Thyroid gland (tissue), 4 donors: ENCODE measurements around the gene SLCO3A1. TPM values are rescaled to one million over a fixed set of nuclear protein-coding genes. Genes with fewer than 3 reads are reported as not detected.
"Not testable (repeated sequence)": the region's sequence is repeated elsewhere in the genome, so short reads cannot be mapped to it uniquely, and the experiment has no call there.

ENCODE experiments used
- DNase-seq, 2 donors: peaks; one replicate each; pipeline ENCODE4 v3.0.0-alpha.2; 2019
- H3K27ac ChIP-seq, 3 donors: fragments of 200-600 bp; sonication (generic); 1 replicate in 2 of 3; 2 replicates in 1 of 3; pipeline ENCODE4 v1.5.1; 2016 to 2019; ENCODE audit warnings: mild to moderate bottlenecking in 1 of 3, moderate library complexity in 1 of 3
- H3K27me3 ChIP-seq: fragments of 200-600 bp; sonication (generic); one replicate; pipeline ENCODE4 v1.5.1; 2019
- H3K36me3 ChIP-seq, 2 donors: fragments of 200-600 bp; sonication (generic); one replicate each; pipeline ENCODE4 v1.5.1; 2016 to 2019
- H3K4me1 ChIP-seq, 2 donors: fragments of 200-600 bp; sonication (generic); one replicate each; pipeline ENCODE4 v1.5.1; 2017 to 2019
- H3K4me3 ChIP-seq, 3 donors: fragments of 200-600 bp; sonication (generic); replicated peaks in 1 of 3; 1 replicate in 2 of 3; 2 replicates in 1 of 3; pipeline ENCODE4 v1.5.1; 2016; ENCODE audit warnings: mild to moderate bottlenecking in 1 of 3
- H3K9me3 ChIP-seq: fragments of 200-600 bp; sonication (generic); one replicate; pipeline ENCODE4 v1.5.1; 2017
- CTCF ChIP-seq, 6 experiments: fragments of 200-600 bp in 3 of 6; fragments of 450-650 bp in 3 of 6; sonication (generic) in 3 of 6; IDR thresholded peaks; one replicate each; pipeline ENCODE4 v1.5.1; 2016 to 2019; ENCODE audit warnings: antibody characterized with exemption in 6 of 6, mild to moderate bottlenecking in 2 of 6, inconsistent platforms in 1 of 6, moderate library complexity in 1 of 6
- POLR2A ChIP-seq, 2 donors: fragments of 450-650 bp; IDR thresholded peaks; one replicate each; pipeline ENCODE4 v1.6.1; 2017; ENCODE audit warnings: antibody characterized with exemption in 2 of 2, mild to moderate bottlenecking in 2 of 2, moderate library complexity in 1 of 2
- WGBS, 2 donors: methylation state at CpG; one replicate each; pipeline ENCODE4 v1.1.5; 2017; 5-methylcytosine and 5-hydroxymethylcytosine counted together
- intact Hi-C: fragments of 100-400 bp; cut with DNase I; formaldehyde crosslinking; loops from one replicate; pipeline ENCODE4 v1.15.1; 2023
- total RNA-seq, 4 donors: library from RNA; depleted of rRNA; stranded (reverse); fragments of >200 nt; gene quantifications; one replicate each; pipeline ENCODE4 v1.2.3, GENCODE V29; 2016

SLCO3A1 gene
- total RNA-seq, 4 donors from 2014 or later, result 23.3 to 31.4 (median 28.0) TPM

GRCh38 chr15:91954292-91954691 is 100.8 kb downstream of the SLCO3A1 start:
- WGBS, 2 donors, result 91 to 93% methylated on average over 7 of the region's 7 CpGs
- intact Hi-C loops, result no loop called here

GRCh38 chr15:91956026-91956723 is 102.7 kb downstream of the SLCO3A1 start:
- Histone ChIP-seq H3K36me3 (no peaks in the 10 kb centered on the region), H3K27me3 (no peaks in the 10 kb centered on the region), H3K9me3 (no peaks in the 10 kb centered on the region), H3K27ac (peak overlapping the region in 2 of 3 donors; percentile 29 to 44), H3K4me1 (peaks cover 6 to 32% of the 10 kb centered on the region in 2 donors), H3K4me3 (no peak overlapping the region)
- intact Hi-C loops, result no loop called here
- 67 to 72% methylated on average over 8 of the region's 8 CpGs for WGBS, 2 donors
- no peak for DNase-seq
- TF ChIP-seq CTCF (IDR thresholded peaks at IDR 0.05) (no peak), POLR2A (IDR thresholded peaks at IDR 0.05) (no peak)

More at GRCh38 chr15:91954292-91954691, 100.8 kb downstream of the SLCO3A1 start:
- peaks cover 6 to 36% of the 10 kb centered on the region in 2 donors for H3K4me1 ChIP-seq
- no peaks in the 10 kb centered on the region for H3K9me3 ChIP-seq
- TF ChIP-seq CTCF (IDR thresholded peaks at IDR 0.05) (no peak), POLR2A (IDR thresholded peaks at IDR 0.05) (no peak)
- H3K27ac ChIP-seq, result no peak overlapping the region
- H3K4me3 ChIP-seq, result no peak overlapping the region
- no peaks in the 10 kb centered on the region for H3K36me3 ChIP-seq
- no peaks in the 10 kb centered on the region for H3K27me3 ChIP-seq
- no peak for DNase-seq

- Histone ChIP-seq H3K9me3 (no peaks in the 10 kb centered on the region), H3K4me1 (peaks cover 12 to 19% of the 10 kb centered on the region in 2 donors), H3K27me3 (no peaks in the 10 kb centered on the region), H3K27ac (no peak overlapping the region), H3K4me3 (no peak overlapping the region), H3K36me3 (no peaks in the 10 kb centered on the region)
- no peak for TF ChIP-seq CTCF (IDR thresholded peaks at IDR 0.05)
- no peak for TF ChIP-seq POLR2A (IDR thresholded peaks at IDR 0.05)
- 97 to 100% methylated on average over 2 of the region's 2 CpGs for WGBS, 2 donors
- intact Hi-C loops, result no loop called here
- DNase-seq, result no peak
Observed at GRCh38 chr15:91961357-91961756, 107.8 kb downstream of the SLCO3A1 start.

GRCh38 chr15:91963747-91964146 is 110.2 kb downstream of the SLCO3A1 start:
- intact Hi-C loops, result not testable (repeated sequence)
- 96% methylated on average over 7 of the region's 7 CpGs for WGBS, 2 donors

GRCh38 chr15:91965501-91966193 is 112.1 kb downstream of the SLCO3A1 start:
- DNase-seq, result peak; percentile 33 to 39
- no peak for TF ChIP-seq POLR2A (IDR thresholded peaks at IDR 0.05)
- TF ChIP-seq CTCF (IDR thresholded peaks at IDR 0.05), result no peak
- H3K4me3 ChIP-seq, result no peak overlapping the region
- no peaks in the 10 kb centered on the region for H3K36me3 ChIP-seq
- intact Hi-C loops, result no loop called here
- peaks cover 18 to 43% of the 10 kb centered on the region in 2 donors for H3K4me1 ChIP-seq
- no peaks in the 10 kb centered on the region for H3K27me3 ChIP-seq
- H3K9me3 ChIP-seq, result no peaks in the 10 kb centered on the region
- WGBS, 2 donors, result 66 to 78% methylated on average over 9 of the region's 9 CpGs
- no peak overlapping the region for H3K27ac ChIP-seq

More at GRCh38 chr15:91963747-91964146, 110.2 kb downstream of the SLCO3A1 start:
- not testable (repeated sequence) for H3K27me3 ChIP-seq, H3K4me3 ChIP-seq, DNase-seq, H3K9me3 ChIP-seq, H3K36me3 ChIP-seq, H3K27ac ChIP-seq
- H3K4me1 ChIP-seq, result peaks cover 17 to 36% of the 10 kb centered on the region in 2 donors
